GM19025 (cell line): ENCODE data around the gene RNF13.
"Not testable (repeated sequence)": the region's sequence is repeated elsewhere in the genome, so short reads cannot be mapped to it uniquely, and the experiment has no call there.

ENCODE experiments used
- ATAC-seq: cut with Tn5 transposase; IDR thresholded peaks from one replicate; pipeline ENCODE4 v1.9.1; 2021; ENCODE audit warnings: mild to moderate bottlenecking, low read depth, moderate library complexity; ENCODE audit not compliant: unreplicated experiment

RNF13 gene

GRCh38 chr3:149941946-149942345 is 128.9 kb downstream of the RNF13 start:
- ATAC-seq, result no peak

GRCh38 chr3:149942409-149942808 is 129.4 kb downstream of the RNF13 start:
- no peak for ATAC-seq

GRCh38 chr3:149943966-149944365 is 131.0 kb downstream of the RNF13 start:
- not testable (repeated sequence) for ATAC-seq

- ATAC-seq, result no peak
Observed at GRCh38 chr3:149947231-149947630, 134.2 kb downstream of the RNF13 start.

GRCh38 chr3:149949181-149949580 is 136.2 kb downstream of the RNF13 start:
- no peak for ATAC-seq

GRCh38 chr3:149954812-149955211 is 141.8 kb downstream of the RNF13 start:
- ATAC-seq, result no peak

GRCh38 chr3:149955449-149955848 is 142.4 kb downstream of the RNF13 start:
- ATAC-seq, result no peak

- no peak for ATAC-seq
Observed at GRCh38 chr3:149957361-149958125, 144.5 kb downstream of the RNF13 start.

GRCh38 chr3:149958171-149958796 is 145.3 kb downstream of the RNF13 start:
- ATAC-seq, result no peak

- ATAC-seq, result no peak
Observed at GRCh38 chr3:149959443-149959842, 146.4 kb downstream of the RNF13 start.

GRCh38 chr3:149963485-149963884 is 150.5 kb downstream of the RNF13 start:
- no peak for ATAC-seq

- no peak for ATAC-seq
Observed at GRCh38 chr3:149964291-149964690, 151.3 kb downstream of the RNF13 start.

- ATAC-seq, result no peak
Observed at GRCh38 chr3:149965278-149965677, 152.3 kb downstream of the RNF13 start.

GRCh38 chr3:149967086-149967685 is 154.2 kb downstream of the RNF13 start:
- no peak for ATAC-seq

- no peak for ATAC-seq
Observed at GRCh38 chr3:149968216-149968615, 155.2 kb downstream of the RNF13 start.

GRCh38 chr3:149969110-149969939 is 156.3 kb downstream of the RNF13 start:
- ATAC-seq, result no peak

- peak; percentile 57 for ATAC-seq
Observed at GRCh38 chr3:149969940-149970715, 157.1 kb downstream of the RNF13 start.

GRCh38 chr3:149970716-149971402 is 157.8 kb downstream of the RNF13 start, which contains the start of gene PFN2:
TSS of gene PFN2 (minus strand) at chr3:149970895. CDS start at chr3:149970856, 39 bp downstream.
- ATAC-seq, result peak; percentile 42

GRCh38 chr3:149971403-149972075 is 158.5 kb downstream of the RNF13 start:
- ATAC-seq, result peak; percentile 1
